ENCODE measurements around the gene RAP1GAP.

Gene RAP1GAP

DNA sequence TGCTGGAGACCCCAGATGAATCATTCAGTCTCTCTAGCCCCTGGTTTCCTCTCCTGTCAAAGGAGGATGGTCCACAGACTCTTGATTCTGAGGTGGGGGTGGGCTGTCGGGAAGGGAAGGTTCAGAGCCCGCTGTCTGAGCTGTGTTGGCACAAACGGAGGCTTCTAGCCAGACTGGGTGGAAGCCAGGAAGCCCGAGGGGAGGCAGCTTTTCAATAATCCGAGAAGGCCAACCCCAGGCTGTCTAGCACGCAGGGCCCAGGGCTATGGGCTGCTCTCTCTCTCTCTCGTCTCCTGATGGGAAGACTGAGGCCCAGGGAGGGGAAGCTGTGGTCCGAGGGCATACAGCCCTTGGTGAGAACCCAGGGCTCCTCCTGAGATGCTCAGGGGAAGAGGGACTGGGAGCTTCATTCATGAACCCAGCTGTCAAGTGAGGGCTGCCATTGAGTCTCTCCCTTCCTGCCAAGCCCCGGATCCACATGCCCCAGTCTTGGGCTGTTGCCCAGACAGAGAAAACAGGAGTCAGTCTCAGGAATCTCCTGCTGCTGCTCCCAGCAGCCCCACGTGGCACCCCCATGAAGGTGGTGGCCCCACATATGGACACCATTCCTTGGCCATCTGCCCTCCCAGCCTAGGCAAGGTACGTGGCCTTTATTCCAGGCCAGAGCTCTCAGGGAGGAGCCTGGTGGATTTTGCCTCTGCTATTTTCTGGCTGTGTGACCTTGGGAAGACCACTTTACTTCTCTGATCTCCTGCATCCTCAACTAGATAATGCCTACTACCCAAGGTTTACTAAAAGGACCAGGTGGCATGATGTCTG is 44.4 kb downstream of the RAP1GAP start:
- no peak for DNase-seq

DNA sequence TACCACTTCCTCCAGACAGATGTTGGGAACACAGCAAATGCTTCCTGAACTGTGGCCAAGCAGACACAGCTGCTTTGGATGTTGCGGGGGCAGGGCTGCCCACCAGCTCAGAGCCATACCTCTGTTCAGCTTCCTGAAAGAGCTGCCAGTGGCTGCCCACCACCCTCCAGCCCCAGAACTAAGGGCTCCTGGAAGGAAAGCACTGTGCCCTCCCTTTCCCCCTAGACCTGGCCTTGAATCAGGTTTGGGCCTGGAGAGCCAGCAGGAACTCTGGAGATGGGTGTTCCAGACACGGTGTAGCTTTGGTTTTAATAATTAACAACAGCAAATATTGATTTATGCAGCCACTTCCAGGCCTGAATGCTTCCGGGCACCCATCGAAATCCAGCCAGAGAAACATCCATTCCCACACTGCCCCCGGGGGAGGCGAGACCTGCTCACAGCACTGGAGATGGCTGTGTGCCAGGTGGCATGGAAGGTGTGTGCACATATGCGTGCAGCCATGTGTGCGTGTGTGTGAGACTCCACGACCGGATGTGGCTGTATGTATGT is 45.7 kb downstream of the RAP1GAP start:
- DNase-seq: peak; percentile 90

DNA sequence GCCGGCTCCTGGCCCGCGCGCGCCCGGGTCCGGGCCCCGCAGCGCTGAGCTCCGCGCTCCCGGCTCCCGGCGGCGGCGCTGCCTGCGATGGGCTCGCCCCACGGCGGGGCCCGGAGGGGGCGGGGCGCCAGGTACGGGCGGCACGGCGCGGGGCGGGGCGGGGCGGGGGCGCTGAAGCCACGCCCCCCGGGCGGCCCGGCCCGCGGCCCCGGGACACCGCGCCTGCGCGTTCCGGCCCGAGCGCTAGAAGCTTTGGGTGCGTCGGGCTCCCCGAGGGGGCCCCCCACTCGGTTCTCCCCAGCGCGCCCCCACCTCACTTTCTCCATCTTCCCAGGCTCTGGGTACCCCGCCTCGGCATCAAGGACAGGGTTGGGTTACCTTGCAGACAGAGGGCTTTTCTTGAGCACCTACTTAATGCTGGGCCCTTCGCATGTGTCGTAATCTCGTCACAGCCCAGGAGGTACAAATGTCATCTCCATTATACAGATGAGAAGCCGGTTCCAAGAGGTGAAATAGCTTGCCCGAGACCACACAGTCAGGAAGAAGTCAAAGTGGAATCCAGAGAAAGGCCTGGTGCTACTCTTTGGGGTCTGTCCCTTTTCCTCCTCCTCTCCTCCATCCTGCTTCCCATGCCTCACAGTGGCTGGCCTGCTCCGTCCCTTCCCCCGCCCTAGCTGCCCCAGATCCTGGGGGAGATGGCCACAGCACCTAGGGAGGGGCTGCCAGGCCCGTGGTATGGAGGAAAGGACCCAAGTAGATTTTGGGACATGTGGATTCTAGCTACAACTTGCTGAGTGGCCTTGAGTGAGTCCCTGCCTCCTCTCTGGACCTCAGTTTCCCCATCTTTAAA is 46.5 kb downstream of the RAP1GAP start:
- DNase-seq: no peak

DNA sequence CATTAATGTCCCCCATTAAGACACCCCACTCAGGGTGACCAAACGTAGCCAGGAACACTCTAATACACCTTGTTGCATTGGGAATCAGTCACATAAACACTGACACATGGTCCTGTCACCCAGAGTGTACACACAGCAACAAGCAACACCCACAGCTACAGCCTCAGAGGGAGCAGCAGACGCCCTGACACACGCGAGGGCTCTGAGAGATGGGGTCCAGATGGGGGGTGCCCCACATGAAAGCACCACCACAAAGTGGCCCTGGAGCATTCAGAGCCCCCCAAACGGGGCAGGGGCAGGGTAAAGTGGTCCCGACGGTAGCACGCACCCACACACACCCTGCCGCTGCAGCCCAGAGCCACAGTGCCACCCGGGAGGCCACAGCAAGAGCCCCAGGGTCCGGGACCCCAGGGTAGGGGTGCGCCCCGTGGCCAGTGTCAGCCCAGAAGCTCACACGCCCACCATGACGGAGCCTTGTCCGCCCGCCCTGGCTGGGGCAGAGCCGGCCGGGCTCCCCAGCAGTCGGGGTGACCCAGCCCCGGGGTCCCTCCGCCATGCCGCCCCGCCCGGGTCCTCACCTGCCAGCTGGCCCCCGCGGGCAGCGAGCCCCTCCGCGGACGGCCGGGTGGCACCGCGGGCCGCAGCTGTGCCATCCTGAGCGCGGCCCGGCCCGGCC is 47.3 kb downstream of the RAP1GAP start:
- no peak for DNase-seq

DNA sequence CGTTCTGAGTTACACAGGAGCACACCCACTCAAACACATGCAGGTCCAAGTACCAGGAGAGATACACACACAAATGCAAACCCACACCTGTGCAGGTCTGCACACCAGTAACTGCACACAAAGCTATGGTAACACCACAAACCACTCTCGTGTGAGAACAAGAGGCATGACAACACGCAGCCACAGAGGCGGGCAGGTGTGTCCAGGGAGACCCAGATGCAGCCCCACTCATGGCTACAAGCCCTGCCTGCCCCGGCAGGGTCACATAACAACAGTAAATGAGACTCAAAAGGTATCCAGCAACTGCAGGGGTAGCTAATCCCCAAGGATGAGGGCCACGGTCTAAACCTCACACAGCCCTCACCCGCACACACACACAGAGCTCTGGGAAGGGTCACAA is 48.1 kb downstream of the RAP1GAP start:
- no peak for DNase-seq

DNA sequence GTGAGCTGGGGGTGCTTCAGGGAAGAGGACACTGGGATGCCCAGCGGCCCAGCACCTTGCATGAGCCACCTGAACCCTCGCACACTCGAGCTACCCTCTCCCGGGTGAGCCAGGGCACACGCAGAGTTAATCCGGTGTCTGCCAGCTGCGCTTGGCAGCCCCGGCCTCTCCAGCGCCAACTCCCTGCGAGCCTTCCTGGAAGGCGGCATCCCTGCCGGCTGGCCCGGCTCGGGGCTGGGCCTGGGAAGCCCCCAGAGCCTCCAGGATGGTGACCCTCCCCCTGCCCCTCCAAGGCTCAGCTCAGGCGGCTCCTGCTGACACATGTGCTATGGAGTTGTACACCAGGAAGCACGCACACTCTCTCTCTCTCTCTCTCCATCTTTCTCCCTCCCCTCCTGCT is 48.7 kb downstream of the RAP1GAP start:
- DNase-seq: no peak

DNA sequence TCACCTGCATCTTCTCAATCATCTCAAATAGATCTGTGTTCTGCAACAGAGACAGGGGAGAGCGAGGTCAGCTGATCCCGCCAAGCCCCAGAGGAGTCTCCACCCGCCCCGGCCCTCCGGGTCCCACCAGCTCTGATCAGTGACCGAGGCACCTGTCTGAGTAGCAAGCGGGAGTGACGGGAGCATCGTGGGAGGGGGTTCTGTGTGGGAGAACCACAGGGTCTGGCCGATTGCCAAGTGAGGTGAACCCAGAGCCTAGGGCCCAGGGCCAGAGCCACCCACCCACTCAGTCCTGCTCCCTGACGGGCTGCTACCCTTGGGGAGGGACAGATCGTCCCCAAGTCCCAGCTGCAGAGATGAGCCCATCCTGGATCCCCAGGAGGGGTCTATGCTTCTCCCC is 49.1 kb downstream of the RAP1GAP start:
- no peak for DNase-seq

DNA sequence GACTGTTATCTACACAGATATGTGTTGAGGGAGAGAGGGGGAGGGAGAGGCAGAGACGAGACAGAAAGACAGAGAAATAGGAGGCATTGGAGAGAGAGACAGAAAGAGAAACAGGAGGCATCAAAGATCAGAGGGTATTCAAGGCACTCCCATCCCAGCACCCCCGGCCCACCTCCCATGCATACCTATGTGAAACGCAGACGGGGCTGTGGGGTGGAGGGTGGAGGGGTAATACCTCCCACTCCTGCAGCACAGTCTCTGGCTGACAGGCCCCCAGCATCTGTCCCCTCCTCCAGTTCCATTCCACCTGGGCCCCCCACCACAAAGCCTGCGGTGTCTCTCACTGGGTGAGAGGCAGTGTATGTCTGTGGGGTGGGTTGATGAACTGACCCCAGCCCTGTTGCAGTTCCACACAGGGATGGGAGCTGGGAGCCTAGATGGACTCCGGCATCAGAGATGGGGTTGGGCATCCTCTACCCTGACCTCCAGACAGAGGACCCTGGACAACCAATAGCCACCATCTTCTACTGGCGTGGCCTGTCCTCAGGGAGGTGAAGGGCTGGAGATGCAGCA is 49.7 kb downstream of the RAP1GAP start:
- DNase-seq: no peak

DNA sequence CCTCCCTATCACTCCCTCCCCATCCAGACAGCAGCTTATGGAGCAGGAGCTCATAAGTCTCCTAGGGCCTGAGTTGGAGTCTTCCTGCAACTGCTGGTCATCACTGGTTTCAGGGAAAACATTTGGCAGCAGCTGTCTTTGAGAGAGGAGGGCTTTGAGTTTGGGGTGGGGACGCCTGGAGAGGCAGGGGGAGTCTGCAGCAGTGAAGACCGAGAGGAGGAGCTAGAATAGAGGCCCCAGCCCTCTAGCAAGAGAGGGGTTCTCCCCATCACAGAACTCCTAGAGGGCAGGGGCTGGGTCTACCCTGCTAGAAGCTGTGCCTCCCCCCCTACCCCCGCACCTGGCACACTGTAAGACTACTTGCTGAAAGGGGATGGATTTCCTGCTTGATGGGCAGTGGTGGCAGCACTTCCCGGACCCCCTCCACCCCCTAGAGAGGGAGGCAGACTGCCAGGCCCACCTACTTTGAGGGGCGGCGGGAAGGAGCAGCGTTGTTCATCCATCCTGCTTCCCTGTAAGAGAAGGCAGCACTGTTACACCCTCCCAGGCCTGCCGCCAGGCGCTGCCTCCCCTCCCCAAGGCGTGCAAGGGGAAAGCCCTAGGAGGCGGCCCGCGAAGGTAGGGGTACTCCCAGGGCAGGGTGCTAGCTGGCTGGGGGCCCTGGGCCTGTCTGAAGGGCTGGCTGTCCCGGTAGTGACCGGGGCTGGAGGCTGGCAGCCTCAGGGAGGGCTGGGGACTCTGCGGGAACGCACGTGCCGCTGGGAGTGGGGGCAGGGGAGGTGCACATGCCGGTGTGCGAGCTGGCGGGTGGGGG is 50.4 kb downstream of the RAP1GAP start:
- DNase-seq: no peak

DNA sequence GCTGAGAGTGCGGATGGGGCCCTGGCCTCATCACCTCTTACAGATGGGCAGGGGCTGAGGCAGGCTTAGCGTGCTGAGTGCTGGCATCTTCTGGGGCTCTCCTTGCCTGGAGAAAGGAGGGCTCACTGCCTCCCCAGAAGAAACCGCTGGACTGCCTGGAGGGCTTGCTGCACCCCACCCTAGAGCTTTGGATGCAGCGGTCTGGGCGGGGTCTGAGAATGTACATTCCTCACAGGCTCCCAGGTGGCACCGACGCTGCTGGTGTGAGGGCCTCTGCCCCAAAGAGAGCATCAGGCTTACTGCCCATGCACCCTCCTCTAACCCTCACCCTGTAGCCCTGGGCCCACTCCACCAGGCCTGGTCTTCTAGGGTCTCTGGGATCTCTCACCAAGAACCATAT is 51.1 kb downstream of the RAP1GAP start:
- DNase-seq: no peak

DNA sequence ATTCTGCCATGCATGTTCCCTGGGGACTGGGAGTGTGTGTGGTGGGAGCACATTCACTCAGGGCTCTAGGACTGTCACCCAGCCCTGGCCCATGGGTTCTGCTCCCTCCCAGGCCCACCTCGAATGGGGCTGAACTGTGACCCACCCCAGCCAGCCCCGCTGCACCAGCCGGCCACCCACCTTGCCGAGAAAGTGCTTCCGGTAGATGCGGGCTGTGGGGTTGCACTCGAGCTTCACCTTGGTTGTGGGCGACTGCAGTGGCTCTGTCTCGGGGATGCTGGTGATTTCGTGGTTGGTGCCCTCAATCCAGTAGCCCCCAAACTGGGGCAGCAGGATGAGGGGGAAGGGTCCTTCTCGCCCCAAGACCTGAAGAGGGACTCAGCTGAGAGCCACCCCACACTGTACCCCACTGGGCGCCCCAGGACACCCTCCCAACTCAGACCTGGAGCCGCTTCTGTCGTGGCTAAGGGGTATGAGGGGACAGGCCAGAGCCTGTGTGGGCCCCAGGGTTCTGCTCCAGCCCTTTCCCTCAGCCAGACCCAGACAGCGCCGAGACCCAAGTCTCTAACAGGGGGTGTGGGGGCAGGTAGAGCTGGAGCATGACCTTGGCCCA is 51.9 kb downstream of the RAP1GAP start:
- DNase-seq: no peak

DNA sequence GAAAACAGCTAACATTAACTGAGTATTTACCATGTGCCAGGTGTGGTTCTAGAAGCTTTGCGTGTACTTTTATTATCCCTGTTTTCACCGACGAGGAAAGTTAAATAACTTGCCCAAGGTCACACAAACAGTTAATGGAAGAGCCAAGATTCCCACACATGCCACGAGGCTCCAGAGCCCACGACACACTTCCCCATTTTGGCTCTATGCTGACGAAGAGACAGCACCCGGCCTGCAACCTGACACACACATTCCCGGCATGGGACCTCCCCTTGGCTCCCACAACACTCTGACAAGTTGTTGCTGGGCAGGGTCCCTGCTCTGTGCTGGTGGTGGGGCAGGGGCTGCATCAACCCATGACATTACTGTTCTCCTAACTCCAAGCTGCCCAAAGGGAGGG is 52.8 kb downstream of the RAP1GAP start:
- no peak for DNase-seq

DNA sequence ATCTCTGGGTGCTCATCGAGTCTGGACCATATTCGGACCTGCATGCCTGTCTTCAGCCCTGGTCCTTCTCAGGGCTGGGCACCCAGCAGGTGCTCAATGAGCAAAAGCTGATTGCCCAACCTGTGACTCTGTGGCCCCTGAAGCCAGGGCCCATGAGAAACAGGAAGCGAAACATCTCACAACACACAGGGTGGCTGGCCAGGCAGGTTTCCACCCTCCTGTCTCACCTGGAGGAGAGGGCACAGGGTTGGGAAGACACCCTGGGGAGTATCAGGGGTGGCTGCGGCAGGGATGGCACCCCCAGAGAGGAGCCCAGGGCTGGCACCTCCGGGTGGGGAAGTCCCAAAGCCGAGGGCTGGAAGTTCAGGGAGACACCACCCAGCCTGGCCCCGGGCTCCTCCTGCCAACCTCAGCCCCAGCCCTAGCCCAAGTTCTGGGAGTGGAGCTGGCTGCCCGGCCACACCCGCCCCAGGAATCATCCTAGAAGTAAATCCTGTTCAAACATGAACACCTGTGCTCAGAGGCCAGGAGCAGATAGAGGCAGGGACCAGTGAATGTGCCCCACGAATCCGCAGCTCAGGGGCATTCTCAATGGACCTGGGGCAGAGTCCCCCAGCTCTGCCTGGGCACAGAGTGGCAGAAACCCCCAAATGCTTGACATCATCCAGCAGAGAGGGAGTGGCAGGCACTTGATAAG is 54.6 kb downstream of the RAP1GAP start:
- DNase-seq: no peak

DNA sequence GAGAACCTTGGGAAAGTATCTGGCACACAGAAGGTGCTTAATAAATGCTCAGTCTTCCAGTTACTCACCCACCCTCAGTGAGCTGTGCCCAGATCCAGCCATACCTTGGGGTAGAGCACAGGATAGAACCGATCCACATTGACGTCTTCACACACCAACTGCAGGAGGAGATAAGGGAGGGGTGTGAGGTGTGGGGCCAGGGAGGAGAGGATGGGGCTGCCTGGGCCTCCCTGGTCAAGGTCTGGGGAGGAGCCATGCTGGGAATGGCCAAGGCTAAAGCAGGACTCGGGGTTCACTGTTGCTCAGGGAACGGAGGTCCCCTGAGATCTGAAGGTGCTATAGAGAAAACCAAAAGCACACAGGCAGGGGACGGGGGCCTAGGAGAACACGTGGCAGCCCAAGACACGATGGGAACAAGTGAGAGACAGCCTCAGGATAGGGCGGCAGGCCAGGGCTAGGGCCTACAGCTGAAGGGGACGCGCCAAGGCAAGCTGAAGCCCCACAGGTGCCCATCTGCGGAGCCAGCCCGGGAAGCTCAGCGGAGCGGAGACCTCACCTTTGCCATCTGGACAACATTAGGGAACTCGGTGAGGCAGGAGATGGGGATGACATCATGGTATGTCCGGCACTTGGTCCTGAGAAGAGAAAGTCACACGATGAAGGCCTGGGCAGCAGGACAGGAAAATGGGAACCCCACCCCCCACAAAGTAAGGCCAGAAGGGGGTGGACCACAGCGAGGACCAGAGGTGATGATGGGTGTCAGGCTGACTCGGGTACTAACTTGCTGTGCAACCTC is 55.9 kb downstream of the RAP1GAP start:
- DNase-seq: no peak

DNA sequence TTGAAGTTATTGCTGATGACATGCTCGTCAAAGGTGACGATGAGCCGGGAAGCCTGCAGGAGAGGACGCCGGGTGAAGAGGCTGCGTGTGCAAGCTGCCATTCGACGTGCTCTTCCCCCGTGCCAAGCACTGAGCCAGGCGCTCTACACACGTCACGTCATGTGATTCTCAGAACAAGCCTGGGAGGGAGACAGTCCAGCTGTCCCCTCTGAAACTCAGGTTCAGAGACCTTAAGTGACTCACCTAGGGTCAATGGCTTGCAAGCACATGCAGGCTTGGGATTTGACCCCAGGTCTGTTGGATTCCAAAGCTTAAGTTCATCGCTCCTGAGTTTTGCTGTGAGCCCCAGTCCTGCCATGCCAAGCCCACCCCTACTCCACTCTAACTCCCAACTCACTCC is 57.1 kb downstream of the RAP1GAP start:
- no peak for DNase-seq

DNA sequence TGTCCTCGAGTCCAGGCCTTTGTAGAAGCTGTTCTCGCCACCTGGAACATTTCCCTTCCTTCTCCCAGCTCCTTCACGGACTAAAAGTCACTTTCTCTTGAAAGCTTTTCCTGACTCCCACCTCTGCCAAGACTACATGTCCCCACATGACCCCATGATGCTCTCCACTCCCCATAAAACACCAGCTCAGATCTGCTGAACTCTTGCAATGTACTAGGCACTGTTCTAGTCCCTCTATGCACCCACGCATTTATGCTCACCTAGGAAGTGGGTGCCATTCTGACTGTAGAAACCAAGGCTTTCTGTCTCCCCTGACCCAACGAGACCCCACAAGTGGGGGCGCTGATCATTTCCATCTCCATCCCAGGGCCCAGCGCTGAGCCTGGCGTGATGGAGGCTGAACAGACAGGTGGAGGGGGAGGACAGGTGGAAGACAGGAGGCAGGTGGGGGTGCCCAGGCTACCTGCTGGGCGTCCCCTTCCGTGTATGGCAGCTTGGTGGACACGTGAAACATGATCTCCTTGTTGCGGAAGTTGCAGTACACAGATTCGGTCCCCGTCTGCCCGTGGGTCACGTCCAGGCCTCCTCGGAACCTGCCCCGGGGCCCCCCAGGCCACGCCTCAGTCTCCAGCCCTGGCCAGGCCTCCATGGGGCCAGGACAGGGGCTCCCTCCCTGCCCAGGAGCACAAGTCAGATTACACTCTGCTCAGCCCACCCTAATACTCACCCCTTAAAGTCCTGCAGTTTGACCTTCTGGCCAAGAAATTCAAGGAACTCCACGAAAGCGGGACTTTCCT is 58.0 kb downstream of the RAP1GAP start:
- no peak for DNase-seq

DNA sequence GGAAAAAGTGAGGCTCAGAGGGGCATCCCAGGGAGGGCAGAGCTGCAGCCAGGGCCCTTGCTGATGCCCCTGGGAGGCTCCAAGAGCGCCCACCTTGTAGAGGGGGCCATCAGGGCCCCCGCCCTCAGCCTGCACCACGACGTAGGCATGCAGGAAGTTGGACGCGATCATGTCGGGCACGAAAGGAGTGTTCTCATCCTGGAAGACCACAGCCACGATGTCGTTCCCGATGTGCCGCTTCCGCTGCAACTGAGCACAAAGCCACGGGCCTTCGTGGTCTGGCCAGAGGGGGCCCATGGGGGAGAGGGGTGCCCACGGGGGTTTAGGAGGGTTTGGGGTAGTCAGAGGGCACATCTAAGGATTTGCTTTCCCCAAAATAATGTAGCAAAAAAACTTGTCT is 59.1 kb downstream of the RAP1GAP start:
- no peak for DNase-seq

DNA sequence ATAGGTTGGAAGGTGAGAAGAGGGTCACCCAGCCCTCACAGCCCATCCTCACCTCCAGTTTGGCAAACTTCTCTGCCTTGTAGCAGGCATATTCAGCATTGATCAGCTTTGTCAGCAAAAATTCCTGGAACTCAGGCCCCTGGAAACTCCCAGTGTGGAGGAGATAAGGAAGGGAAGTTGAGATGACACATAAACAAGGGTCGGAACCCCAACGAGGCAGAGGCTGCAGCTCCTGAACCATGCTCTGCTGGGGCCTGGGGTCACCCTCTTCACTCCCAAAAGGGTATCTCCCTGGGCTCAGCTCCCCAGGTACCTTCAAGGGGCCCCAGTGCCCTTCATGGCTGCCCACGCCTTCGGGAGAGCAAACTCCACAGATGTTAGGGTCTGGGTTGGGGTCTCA is 60.4 kb downstream of the RAP1GAP start:
- no peak for DNase-seq
